ENCODE data around the gene ATAD1. TPM values are rescaled to one million over a fixed set of nuclear protein-coding genes. Genes with fewer than 3 reads are reported as not detected.

Gene ATAD1
- total RNA-seq, 1 donor from 2014 or later: 71.0 TPM

GRCh38 chr10:87852089-87852488 lies 34.1 kb upstream of the ATAD1 start:
- H3K4me3 ChIP-seq (ENCODE audit: insufficient read depth, low read depth, low read length): no peak overlapping the region
- Mint-ChIP-seq H3K9me3 (ENCODE audit: unreplicated experiment) (no peaks in the 10 kb centered on the region), H3K27ac (ENCODE audit: unreplicated experiment) (peak overlapping the region; percentile 6)

GRCh38 chr10:87850742-87851205 lies 32.7 kb upstream of the ATAD1 start:
- peak overlapping the region; percentile 41 for H2AFZ ChIP-seq (ENCODE audit: low read depth, low read length)
- Mint-ChIP-seq H3K4me1 (ENCODE audit: low read depth, unreplicated experiment) (peaks cover 4% of the 10 kb centered on the region), H3K36me3 (ENCODE audit: low read depth, unreplicated experiment) (no peaks in the 10 kb centered on the region), H3K9me3 (ENCODE audit: unreplicated experiment) (no peaks in the 10 kb centered on the region), H3K27ac (ENCODE audit: unreplicated experiment) (no peak overlapping the region), H3K27me3 (ENCODE audit: low read depth, unreplicated experiment) (no peaks in the 10 kb centered on the region), H3K4me3 (ENCODE audit: unreplicated experiment) (no peak overlapping the region)
- no peaks in the 10 kb centered on the region for H3K27me3 ChIP-seq (ENCODE audit: insufficient read depth, low read length)
- no peaks in the 10 kb centered on the region for H3K36me3 ChIP-seq (ENCODE audit: insufficient read depth, low read length)
- no peaks in the 10 kb centered on the region for H3K9me3 ChIP-seq (ENCODE audit: insufficient read depth, low read depth, low read length)
- H3K27ac ChIP-seq (ENCODE audit: low read depth, low read length): no peak overlapping the region
- H3K9ac ChIP-seq (ENCODE audit: low read length): no peak overlapping the region
- peak; percentile 60 for TF ChIP-seq CTCF (IDR thresholded peaks at IDR 0.05; ENCODE audit: insufficient read depth, low read depth, low read length)
- TF ChIP-seq EZH2 (IDR thresholded peaks at IDR 0.05; ENCODE audit: insufficient read depth, low read length): no peak
- H3K4me3 ChIP-seq (ENCODE audit: insufficient read depth, low read depth, low read length): no peak overlapping the region
- no peaks in the 10 kb centered on the region for H3K79me2 ChIP-seq (ENCODE audit: insufficient read depth, low read length)
- DNase-seq (ENCODE audit: low read depth): peak; percentile 52
- FAIRE-seq: peak; percentile 93
- no peaks in the 10 kb centered on the region for H4K20me1 ChIP-seq (ENCODE audit: insufficient read depth, low read length)
- no peaks in the 10 kb centered on the region for H3K4me1 ChIP-seq (ENCODE audit: insufficient read depth, low read length)
- peak overlapping the region; percentile 1 for H3K4me2 ChIP-seq (ENCODE audit: low read length)

More at GRCh38 chr10:87852089-87852488, 34.1 kb upstream of the ATAD1 start:
- H3K4me1 Mint-ChIP-seq (ENCODE audit: low read depth, unreplicated experiment): peaks cover 2% of the 10 kb centered on the region
- no peak overlapping the region for H3K27ac ChIP-seq (ENCODE audit: low read depth, low read length)
- DNase-seq (ENCODE audit: low read depth): no peak
- no peak overlapping the region for H3K4me2 ChIP-seq (ENCODE audit: low read length)
- H3K4me3 Mint-ChIP-seq (ENCODE audit: unreplicated experiment): no peak overlapping the region
- no peaks in the 10 kb centered on the region for H3K79me2 ChIP-seq (ENCODE audit: insufficient read depth, low read length)
- H3K9ac ChIP-seq (ENCODE audit: low read length): no peak overlapping the region
- H3K9me3 ChIP-seq (ENCODE audit: insufficient read depth, low read depth, low read length): no peaks in the 10 kb centered on the region
- no peaks in the 10 kb centered on the region for H3K27me3 Mint-ChIP-seq (ENCODE audit: low read depth, unreplicated experiment)
- no peaks in the 10 kb centered on the region for H4K20me1 ChIP-seq (ENCODE audit: insufficient read depth, low read length)
- no peak overlapping the region for H2AFZ ChIP-seq (ENCODE audit: low read depth, low read length)
- H3K27me3 ChIP-seq (ENCODE audit: insufficient read depth, low read length): no peaks in the 10 kb centered on the region
- FAIRE-seq: no peak
- H3K36me3 Mint-ChIP-seq (ENCODE audit: low read depth, unreplicated experiment): no peaks in the 10 kb centered on the region
- TF ChIP-seq EZH2 (IDR thresholded peaks at IDR 0.05; ENCODE audit: insufficient read depth, low read length) (no peak), CTCF (IDR thresholded peaks at IDR 0.05; ENCODE audit: insufficient read depth, low read depth, low read length) (no peak)
- no peaks in the 10 kb centered on the region for H3K4me1 ChIP-seq (ENCODE audit: insufficient read depth, low read length)
- no peaks in the 10 kb centered on the region for H3K36me3 ChIP-seq (ENCODE audit: insufficient read depth, low read length)

- Histone ChIP-seq H3K9me3 (ENCODE audit: insufficient read depth, low read depth, low read length) (no peaks in the 10 kb centered on the region), H3K79me2 (ENCODE audit: insufficient read depth, low read length) (no peaks in the 10 kb centered on the region), H3K9ac (ENCODE audit: low read length) (no peak overlapping the region), H3K27me3 (ENCODE audit: insufficient read depth, low read length) (no peaks in the 10 kb centered on the region), H3K36me3 (ENCODE audit: insufficient read depth, low read length) (no peaks in the 10 kb centered on the region), H3K4me3 (ENCODE audit: insufficient read depth, low read depth, low read length) (no peak overlapping the region), H2AFZ (ENCODE audit: low read depth, low read length) (no peak overlapping the region), H3K4me2 (ENCODE audit: low read length) (no peak overlapping the region), H4K20me1 (ENCODE audit: insufficient read depth, low read length) (no peaks in the 10 kb centered on the region), H3K4me1 (ENCODE audit: insufficient read depth, low read length) (peaks cover 8% of the 10 kb centered on the region), H3K27ac (ENCODE audit: low read depth, low read length) (no peak overlapping the region)
- no peak for TF ChIP-seq EZH2 (IDR thresholded peaks at IDR 0.05; ENCODE audit: insufficient read depth, low read length)
- no peak for TF ChIP-seq CTCF (IDR thresholded peaks at IDR 0.05; ENCODE audit: insufficient read depth, low read depth, low read length)
- H3K36me3 Mint-ChIP-seq (ENCODE audit: low read depth, unreplicated experiment): no peaks in the 10 kb centered on the region
- H3K27me3 Mint-ChIP-seq (ENCODE audit: low read depth, unreplicated experiment): no peaks in the 10 kb centered on the region
- no peak overlapping the region for H3K4me3 Mint-ChIP-seq (ENCODE audit: unreplicated experiment)
- FAIRE-seq (no peak), DNase-seq (ENCODE audit: low read depth) (no peak)
- H3K27ac Mint-ChIP-seq (ENCODE audit: unreplicated experiment): no peak overlapping the region
- no peaks in the 10 kb centered on the region for H3K9me3 Mint-ChIP-seq (ENCODE audit: unreplicated experiment)
- peaks cover 14% of the 10 kb centered on the region for H3K4me1 Mint-ChIP-seq (ENCODE audit: low read depth, unreplicated experiment)
These were observed 31.0 kb upstream of the ATAD1 start for GRCh38 chr10:87849001-87849400.

Data from astrocyte (in vitro differentiated cells and primary cell).